ENCODE results near the gene ABHD17C.

GRCh38 chr15:80743189-80743833 is 48.2 kb downstream of the ABHD17C start:
- TF ChIP-seq POLR2A (IDR thresholded peaks at IDR 0.05; ENCODE audit: low read length) (no peak), GATA1 (IDR thresholded peaks at IDR 0.05; ENCODE audit: low read depth, low read length) (no peak)
